ENCODE data around the gene ST3GAL3. TPM values are rescaled to one million over a fixed set of nuclear protein-coding genes. Genes with fewer than 3 reads are reported as not detected.

Gene ST3GAL3
- total RNA-seq, 1 experiment from 2014 or later = 14.7 TPM

- DNase-seq (ENCODE audit: low read depth) = no peak
Measured at GRCh38 chr1:43980255-43981134, 273.2 kb downstream of the ST3GAL3 start.

Other genes starting within 250 kb of the ST3GAL3 start
- 34.5 and 39.7 TPM in 2 replicates for gene PTPRF, start 176.7 kb upstream of the ST3GAL3 start, total RNA-seq (2014; rRNA removed; shearing (Covaris generic))
- 22.0 and 29.6 TPM in 2 replicates for gene KDM4A, start 57.4 kb upstream of the ST3GAL3 start, total RNA-seq (2014; rRNA removed; shearing (Covaris generic))
- 9.1 and 10.7 TPM in 2 replicates for gene ARTN, start 226.3 kb downstream of the ST3GAL3 start, total RNA-seq (2014; rRNA removed; shearing (Covaris generic))
- gene IPO13, start 239.4 kb downstream of the ST3GAL3 start, total RNA-seq (2014; rRNA removed; shearing (Covaris generic)) = 23.2 and 25.8 TPM in 2 replicates

Data from RPMI7951 (cell line).